G401 (cell line): Measurements from ENCODE around the gene KRTAP10-5. TPM values are rescaled to one million over a fixed set of nuclear protein-coding genes. Genes with fewer than 3 reads are reported as not detected.
"Not testable (repeated sequence)": the region's sequence is repeated elsewhere in the genome, so short reads cannot be mapped to it uniquely, and the experiment has no call there.

Experiments used
- DNase-seq: peaks from one replicate; pipeline ENCODE4 v3.0.0-alpha.2; 2015; ENCODE audit warnings: low spot score
- in situ Hi-C: cut with HindIII; loops from 2 replicates; pipeline ENCODE4 v1.10.0; 2016; ENCODE audit warnings: low sequenced_read_pairs, mixed read lengths
- total RNA-seq: library from RNA; depleted of rRNA; stranded (reverse); fragments of >200 nt; shearing (Covaris generic); gene quantifications from 2 replicates; pipeline ENCODE4 v1.2.3, GENCODE V29; 2014

KRTAP10-5 gene
- total RNA-seq, 1 experiment from 2014 or later = not detected

GRCh38 chr21:44593598-44594405 is 13.4 kb upstream of the KRTAP10-5 start:
- in situ Hi-C loops = no loop called here
- DNase-seq = no peak

DNA sequence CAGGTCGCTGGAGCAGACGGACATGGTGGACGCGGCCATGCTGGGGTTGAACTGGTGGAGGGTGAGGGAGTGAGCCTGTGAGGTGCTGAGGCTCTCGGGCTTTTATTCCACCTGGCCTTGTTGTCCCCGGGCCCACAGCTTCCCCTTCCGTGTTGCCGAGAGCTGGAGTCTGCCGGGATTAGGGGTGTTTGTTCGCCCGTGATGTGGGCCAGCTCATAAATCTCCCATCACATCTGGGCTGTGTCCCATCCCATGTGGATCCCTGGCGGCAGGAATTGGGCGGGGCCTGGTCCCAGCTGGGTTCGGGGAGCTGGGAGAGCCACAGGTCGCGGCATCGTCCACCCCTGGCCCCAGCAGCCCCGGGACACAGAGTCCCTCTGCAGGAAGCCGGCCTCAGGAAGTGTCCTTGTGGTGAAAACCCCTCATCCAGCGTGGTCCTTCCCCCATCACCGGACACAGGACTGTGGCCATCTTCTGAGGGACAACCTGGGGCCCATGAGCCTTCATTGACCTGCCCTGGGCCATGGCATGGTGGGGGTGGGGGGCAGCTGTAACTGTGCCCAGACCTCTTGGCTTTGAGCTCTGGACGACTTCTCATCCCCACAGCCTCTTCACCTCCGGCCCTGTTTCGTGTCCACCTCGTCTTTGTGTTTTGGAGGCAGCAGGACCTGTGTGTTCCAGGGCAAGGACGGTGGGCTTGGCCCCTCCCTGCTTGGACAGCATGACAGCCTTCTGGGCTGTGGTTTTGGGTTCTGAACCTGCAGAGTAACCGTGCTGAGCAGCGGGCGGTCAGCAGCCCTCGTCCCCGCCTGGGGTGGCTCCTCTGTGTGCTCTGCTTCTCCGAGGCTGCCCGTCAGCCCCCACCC is 12.3 kb upstream of the KRTAP10-5 start, which contains the start of gene KRTAP10-6:
Gene KRTAP10-6 (minus strand): TSS at position 60 of the 866 bp plus-strand sequence. CDS start 21 bp downstream, at position 39.
- in situ Hi-C loops = no loop called here
- no peak for DNase-seq

GRCh38 chr21:44591801-44592130 is 11.4 kb upstream of the KRTAP10-5 start:
- peak; percentile 19 for DNase-seq
- in situ Hi-C loops = not testable (repeated sequence)

DNA sequence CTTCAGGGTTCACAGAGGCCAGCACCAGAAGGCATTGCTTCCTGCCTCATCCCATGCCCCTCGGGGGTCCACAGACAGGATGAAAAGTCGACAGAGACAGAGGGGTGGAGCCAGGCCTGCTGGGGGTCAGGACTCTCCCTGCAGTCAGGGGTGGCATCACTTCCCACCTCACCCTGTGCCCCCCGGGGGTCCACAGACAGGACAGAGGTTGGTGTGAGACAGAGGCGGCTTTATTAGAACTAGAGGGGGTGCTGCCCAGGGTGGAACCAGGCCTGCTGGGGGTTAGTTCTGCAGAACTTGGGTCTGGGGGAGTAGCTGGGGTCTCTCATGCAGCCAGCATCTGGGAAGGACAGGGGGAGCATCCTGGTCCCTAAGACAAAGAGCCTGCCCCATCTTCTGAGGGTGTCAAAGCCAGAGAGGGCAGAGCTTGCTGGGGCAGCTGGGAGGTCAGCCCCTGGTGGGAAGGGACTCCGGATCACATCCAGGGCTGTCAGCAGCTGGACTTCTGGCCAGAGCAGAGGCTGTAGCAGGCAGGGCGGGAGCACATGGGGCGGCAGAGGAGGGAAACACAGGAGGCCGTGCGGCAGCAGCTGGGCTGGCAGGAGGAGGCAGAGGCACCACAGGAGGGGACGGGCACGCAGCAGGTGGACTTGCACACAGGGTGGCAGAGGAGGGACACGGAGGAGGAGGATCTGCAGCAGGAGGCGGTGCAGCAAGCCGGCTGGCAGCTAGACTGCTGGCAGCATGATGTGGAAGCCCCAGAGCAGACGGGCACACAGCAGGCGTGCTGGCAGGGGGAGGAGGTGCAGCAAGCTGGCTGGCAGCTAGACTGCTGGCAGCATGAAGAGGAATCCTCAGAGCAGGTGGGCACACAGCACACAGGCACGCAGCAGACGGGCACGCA is 10.7 kb upstream of the KRTAP10-5 start:
- peak; percentile 38 for DNase-seq
- in situ Hi-C loops = not testable (repeated sequence)

DNA sequence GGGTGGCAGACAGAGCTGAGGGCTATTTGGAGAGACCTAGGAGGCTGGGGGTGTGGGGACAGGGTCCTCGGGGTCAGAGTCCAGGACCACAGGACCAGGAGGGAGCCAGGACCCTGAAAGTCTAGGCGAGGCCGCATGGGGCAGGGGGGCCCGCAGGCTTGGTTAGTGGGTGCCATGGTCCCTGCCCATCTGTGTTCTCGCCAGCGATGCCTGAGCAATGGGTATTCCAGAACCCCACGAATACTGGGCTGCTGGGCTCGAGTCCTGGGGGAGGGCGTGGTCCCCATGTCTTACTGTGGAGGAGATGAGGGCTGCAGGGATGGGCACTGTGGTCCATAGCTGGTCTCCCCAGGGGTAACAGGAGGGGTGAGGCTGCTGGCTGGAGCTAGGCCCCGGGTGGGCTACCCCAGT is 9.9 kb upstream of the KRTAP10-5 start:
- in situ Hi-C loops = no loop called here
- DNase-seq = no peak

- no peak for DNase-seq
- in situ Hi-C loops = no loop called here
Observed at GRCh38 chr21:44589586-44590305, 9.3 kb upstream of the KRTAP10-5 start.

DNA sequence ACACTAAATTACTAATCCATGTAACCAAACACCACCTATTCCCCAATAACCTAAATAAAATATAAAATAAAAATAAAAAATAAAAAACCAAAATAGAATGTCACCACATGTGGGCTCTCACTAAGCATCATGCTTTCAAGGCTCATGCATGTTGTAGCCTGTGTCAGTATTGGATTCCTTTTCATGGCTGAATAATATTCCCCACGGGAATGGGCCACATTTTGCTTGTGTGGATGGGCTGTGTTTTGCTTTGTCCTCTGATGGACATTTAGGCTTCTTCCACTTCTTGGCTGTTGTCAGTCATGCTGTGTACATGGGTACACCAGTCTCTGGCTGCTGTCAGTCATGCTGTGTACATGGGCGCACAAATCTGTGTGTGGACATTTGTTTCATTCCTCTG is 8.7 kb upstream of the KRTAP10-5 start:
- in situ Hi-C loops = no loop called here
- no peak for DNase-seq

DNA sequence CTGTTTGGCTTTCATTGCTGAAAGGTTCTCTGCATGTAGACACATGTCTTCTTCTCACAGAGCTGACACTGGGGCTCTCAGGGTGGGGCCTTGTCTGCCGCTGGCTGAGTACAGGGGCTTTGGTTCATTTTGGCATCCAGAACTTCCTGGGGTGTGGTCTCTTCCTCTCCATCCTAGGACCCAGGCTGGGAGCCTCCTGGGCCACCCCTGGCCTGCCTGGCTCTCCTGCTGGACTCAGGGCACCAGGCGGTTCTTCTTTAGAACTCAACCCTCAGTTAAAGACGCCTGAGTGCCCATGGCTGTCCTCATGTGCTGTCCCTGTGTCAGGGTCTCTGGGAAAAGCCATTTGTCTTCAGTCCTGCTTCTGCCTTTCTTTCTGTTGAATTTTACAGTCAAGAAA is 5.5 kb upstream of the KRTAP10-5 start:
- no peak for DNase-seq
- in situ Hi-C loops = no loop called here

DNA sequence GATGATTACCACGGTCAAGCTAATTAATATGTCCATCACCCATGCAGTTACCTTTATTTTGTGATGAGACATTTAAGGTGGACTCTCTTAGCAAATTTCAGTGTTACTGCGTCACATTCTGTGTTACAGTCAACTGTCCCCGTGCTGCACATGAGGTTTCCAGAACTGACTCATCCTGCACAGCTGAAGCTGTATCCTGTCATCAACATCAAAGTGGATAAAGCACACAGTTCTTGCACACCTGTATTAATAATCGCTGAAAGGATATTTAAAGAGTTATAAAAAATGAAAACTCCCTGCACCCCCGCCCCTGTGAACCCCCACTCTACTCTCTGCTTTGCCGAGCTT is 3.4 kb upstream of the KRTAP10-5 start:
- in situ Hi-C loops = no loop called here
- DNase-seq = no peak

DNA sequence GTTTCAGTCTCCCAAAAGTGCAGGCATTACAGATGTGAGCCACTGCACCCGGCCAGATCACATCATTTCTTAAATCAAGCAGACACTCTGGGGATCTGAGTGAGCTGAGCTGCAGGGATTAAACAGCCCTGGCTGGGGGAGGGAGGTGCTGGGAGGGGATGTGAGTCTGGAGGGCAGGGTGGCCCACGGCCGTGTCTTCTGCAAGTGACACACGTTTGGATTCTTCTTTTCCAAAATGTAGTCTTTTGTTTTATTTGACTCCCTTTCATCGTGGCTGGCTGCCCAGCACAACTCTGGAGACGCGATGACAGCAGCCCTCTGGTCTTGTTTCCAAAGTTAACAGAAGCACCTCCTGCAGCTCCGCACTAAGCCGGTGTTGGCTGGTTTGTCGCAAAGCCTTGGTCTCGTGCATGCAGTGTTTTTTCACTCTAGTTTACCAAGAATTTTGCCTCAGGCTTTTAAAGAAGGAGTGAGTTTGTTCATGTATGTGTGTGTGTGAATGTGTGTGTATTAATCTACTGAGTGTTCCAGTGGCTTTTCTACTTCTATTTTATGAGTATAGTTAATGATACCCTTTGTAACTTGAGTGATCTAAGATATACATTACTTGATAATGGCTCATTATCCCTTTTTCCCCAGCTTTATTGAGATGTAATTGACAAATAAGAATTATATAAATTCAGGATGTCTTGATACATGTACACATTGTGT is 2.8 kb upstream of the KRTAP10-5 start:
- DNase-seq = no peak
- in situ Hi-C loops = no loop called here

DNA sequence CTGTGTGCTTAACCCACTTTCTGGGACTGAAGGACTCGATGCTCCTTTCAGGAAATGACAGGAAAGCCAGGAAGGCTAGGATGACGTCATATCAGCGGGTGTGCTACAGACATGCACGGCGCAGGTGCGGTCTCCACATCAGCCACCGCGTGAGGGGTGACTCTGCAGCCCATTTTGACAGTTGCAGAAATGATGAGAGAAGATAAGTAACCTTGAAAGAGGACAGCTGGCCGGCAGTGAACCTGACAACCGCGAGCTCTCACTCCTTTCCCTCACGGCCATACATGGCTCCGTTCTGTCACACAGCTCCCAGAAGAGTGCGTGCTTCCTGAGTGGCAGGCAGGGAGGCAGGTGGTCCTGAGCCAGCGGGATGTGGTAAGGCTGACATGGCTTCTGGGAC is 1.7 kb upstream of the KRTAP10-5 start:
- in situ Hi-C loops = no loop called here

GRCh38 chr21:44581158-44581557 is 754 bp upstream of the KRTAP10-5 start:
- in situ Hi-C loops = no loop called here
- no peak for DNase-seq

More for the DNA sequence above, 1.7 kb upstream of the KRTAP10-5 start:
- DNase-seq = no peak

DNA sequence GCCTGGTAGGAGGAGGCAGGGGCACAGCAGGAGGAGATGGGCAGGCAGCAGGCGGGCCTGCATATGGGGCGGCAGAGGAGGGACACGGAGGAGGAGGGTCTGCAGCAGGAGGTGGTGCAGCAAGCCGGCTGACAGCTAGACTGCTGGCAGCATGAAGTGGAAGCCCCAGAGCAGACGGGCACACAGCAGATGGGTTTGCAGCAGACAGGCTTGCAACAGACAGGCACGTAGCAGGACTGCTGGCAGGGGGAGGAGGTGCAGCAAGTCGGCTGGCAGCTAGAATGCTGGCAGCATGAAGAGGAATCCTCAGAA is 615 bp downstream of the KRTAP10-5 start:
- peak; percentile 36 for DNase-seq

DNA sequence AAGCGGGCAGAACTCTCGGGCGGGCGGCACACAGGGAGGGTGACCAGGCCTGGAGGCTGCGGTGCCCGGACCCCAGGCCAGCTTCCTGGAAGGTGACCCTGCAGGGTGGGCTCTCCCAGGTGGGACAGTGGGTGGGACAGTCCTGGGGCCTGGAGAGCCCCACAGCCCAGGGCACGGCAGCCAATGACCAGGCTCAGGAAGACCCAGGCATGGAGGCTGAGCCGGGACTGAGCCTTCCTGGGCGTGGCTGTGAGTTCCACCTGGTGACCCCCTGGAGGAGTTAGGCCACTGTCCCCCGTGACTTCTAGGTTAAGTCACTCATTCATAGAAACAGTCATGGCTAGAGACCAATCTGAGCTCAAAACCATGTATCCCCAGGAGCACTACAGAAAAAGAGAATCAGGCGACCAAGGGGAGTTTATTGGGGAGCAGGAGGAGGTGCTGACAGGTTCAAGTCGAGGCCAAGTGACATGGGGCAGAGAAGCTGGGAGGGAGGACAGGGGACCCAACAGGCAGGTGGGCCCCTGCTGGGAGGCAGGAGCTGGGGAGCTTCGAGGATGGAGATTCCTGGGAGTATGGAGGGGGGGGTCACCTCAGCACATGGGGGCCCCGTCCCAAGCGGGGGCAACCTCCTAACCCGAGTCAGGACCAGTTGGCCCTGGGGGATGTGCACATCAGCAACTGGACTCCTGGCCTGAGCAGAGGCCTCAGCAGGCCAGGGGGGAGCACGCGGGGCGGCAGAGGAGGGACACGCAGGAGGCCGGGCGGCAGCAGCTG is 1.2 kb downstream of the KRTAP10-5 start:
- DNase-seq = no peak
- in situ Hi-C loops = no loop called here

More for the DNA sequence above, 615 bp downstream of the KRTAP10-5 start:
- in situ Hi-C loops = no loop called here

DNA sequence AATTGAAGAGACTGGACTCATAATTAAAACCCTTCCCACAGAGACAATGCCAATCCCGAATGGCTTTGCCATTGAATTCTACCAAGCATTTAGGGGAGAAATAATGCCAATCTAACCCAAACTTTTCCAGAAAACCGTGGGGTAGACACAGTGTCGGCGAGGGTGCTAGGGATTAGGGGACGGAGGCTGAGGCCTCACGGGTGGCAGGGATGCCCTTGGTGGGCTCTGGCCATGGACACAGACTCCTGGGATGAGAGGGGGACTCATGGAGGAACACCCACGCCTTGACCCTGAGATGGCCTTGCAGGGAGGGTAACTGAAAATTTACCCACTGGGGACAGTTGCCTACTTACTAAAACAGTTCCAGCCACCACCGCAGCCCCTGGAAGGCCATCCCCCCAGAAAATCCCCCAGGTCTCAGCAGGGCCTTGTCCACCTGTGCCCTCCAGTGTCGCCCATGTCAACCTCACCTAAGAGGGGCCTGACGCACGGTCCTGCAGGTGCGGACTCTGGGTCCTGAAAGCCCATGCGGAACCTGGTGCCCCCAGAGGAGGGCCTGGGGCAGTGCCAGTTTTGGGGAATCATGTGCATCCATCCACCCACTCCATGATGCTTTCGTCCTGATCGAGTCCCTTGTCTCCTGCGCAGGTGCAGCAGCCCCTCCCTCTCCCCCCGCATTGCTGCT is 1.9 kb downstream of the KRTAP10-5 start:
- in situ Hi-C loops = no loop called here
- DNase-seq = no peak

GRCh38 chr21:44576025-44576420 is 4.4 kb downstream of the KRTAP10-5 start:
- in situ Hi-C loops = no loop called here
- no peak for DNase-seq
